Keratinocyte (primary cell): Measurements from ENCODE around the gene NCAPD3. TPM values are rescaled to one million over a fixed set of nuclear protein-coding genes. Genes with fewer than 3 reads are reported as not detected.
"Not testable (repeated sequence)": the region's sequence is repeated elsewhere in the genome, so short reads cannot be mapped to it uniquely, and the experiment has no call there.

Source experiments
- DNase-seq: peaks from one replicate; pipeline ENCODE4 v3.0.0-alpha.2; 2011; ENCODE audit warnings: low read depth, missing footprints, low spot score
- FAIRE-seq: peaks from 2 replicates; lab custom pipeline; 2011; peaks lifted over from hg19 to GRCh38; lab: Jason Lieb, UNC
- H2AFZ ChIP-seq: 2 replicates; pipeline ENCODE4 v1.6.0; 2012; ENCODE audit warnings: low read length, control low read depth, inconsistent platforms; ENCODE audit not compliant: control insufficient read depth
- H3K27ac ChIP-seq: 2 replicates; pipeline ENCODE4 v1.5.1; 2011; ENCODE audit warnings: low read length; ENCODE audit not compliant: control insufficient read depth, insufficient read depth
- H3K27me3 ChIP-seq: 3 replicates; pipeline ENCODE4 v1.6.0; 2011; ENCODE audit warnings: low read length; ENCODE audit not compliant: control insufficient read depth, insufficient read depth; ENCODE audit errors: extremely low read depth
- H3K36me3 ChIP-seq, 2 experiments: 2 replicates in 1 of 2; 3 replicates in 1 of 2; pipeline ENCODE4 v1.5.1; 2011; ENCODE audit warnings: low read length in 2 of 2, mild to moderate bottlenecking in 1 of 2; ENCODE audit not compliant: control insufficient read depth in 2 of 2, insufficient read depth in 2 of 2; ENCODE audit errors: extremely low read depth in 1 of 2
- H3K4me1 ChIP-seq: 3 replicates; pipeline ENCODE4 v1.5.1; 2011; ENCODE audit warnings: low read length; ENCODE audit not compliant: control insufficient read depth, insufficient read depth; ENCODE audit errors: extremely low read depth
- H3K4me2 ChIP-seq: 3 replicates; pipeline ENCODE4 v1.6.0; 2011; ENCODE audit warnings: low read depth, low read length; ENCODE audit not compliant: control insufficient read depth, insufficient read depth; ENCODE audit errors: extremely low read depth
- H3K4me3 ChIP-seq, 3 experiments: fragments of 200-600 bp in 1 of 3; sonication (generic) in 1 of 3; 2 replicates in 2 of 3; 3 replicates in 1 of 3; pipeline ENCODE4 v1.5.1; 2011 to 2016; ENCODE audit warnings: low read length in 3 of 3, mild to moderate bottlenecking in 3 of 3, control low read depth in 2 of 3, inconsistent platforms in 1 of 3, low read depth in 1 of 3, mixed read lengths in 1 of 3, mixed run types in 1 of 3, moderate library complexity in 1 of 3; ENCODE audit not compliant: control insufficient read depth in 2 of 3, insufficient read depth in 2 of 3; ENCODE audit errors: extremely low read depth in 1 of 3
- H3K79me2 ChIP-seq: 2 replicates; pipeline ENCODE4 v1.6.0; 2012; ENCODE audit warnings: low read length; ENCODE audit not compliant: control insufficient read depth, insufficient read depth
- H3K9ac ChIP-seq: 3 replicates; pipeline ENCODE4 v1.6.0; 2011; ENCODE audit warnings: low read length; ENCODE audit not compliant: control insufficient read depth, insufficient read depth; ENCODE audit errors: extremely low read depth
- H3K9me1 ChIP-seq: 3 replicates; pipeline ENCODE4 v1.6.0; 2011; ENCODE audit warnings: low read length; ENCODE audit not compliant: control insufficient read depth, insufficient read depth; ENCODE audit errors: extremely low read depth
- H3K9me3 ChIP-seq: 2 replicates; pipeline ENCODE4 v1.5.1; 2012; ENCODE audit warnings: low read depth, low read length; ENCODE audit not compliant: control insufficient read depth
- H4K20me1 ChIP-seq: 3 replicates; pipeline ENCODE4 v1.6.0; 2011; ENCODE audit warnings: low read length; ENCODE audit not compliant: control insufficient read depth, insufficient read depth; ENCODE audit errors: extremely low read depth
- EZH2 ChIP-seq: IDR thresholded peaks from one replicate; pipeline ENCODE4 v1.6.1; 2012; ENCODE audit warnings: inconsistent platforms, mild to moderate bottlenecking, low read length, moderate library complexity
- dilution Hi-C: fragments of 300-500 bp; cut with MboI; formaldehyde crosslinking; loops from one replicate; pipeline ENCODE4 v1.7.0; 2020; ENCODE audit warnings: low sequenced_read_pairs; ENCODE audit not compliant: extremely low pct_ligation_motif_present
- polyA plus RNA-seq, 5 experiments: library from polyadenylated mRNA; depleted of rRNA in 3 of 5; stranded (reverse) in 3 of 5; stranded (forward) in 1 of 5; unstranded in 1 of 5; fragments of >200 nt; gene quantifications; 1 replicate in 1 of 5; 2 replicates in 3 of 5; 3 replicates in 1 of 5; pipeline versions ENCODE4 v1.2.1 to v1.2.3, GENCODE V29; 2011 to 2012; ENCODE audit warnings: missing spikeins in 2 of 5, low read depth in 1 of 5, low replicate concordance in 1 of 5
- TF ChIP-seq, protein P1 (sequence below), 3 experiments: IDR thresholded peaks in 1 of 3; conservative IDR thresholded peaks in 1 of 3; optimal IDR thresholded peaks in 1 of 3; 2 replicates in 2 of 3; 3 replicates in 1 of 3; pipeline versions ENCODE3 to v1.5.1; 2011; ENCODE audit warnings: low read length in 3 of 3, mild to moderate bottlenecking in 3 of 3, moderate library complexity in 2 of 3, control low read depth in 1 of 3, inconsistent platforms in 1 of 3; ENCODE audit not compliant: insufficient read depth in 2 of 3; ENCODE audit errors: extremely low read depth in 1 of 3

NCAPD3 gene
- polyA plus RNA-seq, 1 donor (not counting 4 experiments of a cell fraction or from before 2014, with no cell fraction given): 23.0 TPM

DNA sequence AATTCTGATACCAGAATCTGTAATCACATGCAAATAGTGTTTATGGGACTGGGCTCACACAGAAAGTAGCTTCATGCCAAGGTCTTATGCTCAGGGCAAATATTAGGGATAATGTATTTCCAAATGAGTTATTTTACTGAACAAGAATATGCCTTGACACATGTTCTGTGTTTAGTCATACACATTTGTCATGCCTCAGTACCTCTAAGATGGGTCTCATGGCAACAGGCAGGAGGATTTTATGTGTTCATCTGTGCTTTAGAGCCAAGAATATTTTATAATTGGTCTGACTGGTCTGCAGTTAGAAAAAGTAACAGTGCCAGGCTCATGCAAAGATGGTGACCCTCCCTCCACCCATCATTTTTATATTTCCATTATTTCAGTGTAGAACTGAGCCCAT, 105.8 kb downstream of the NCAPD3 start:
- peaks cover 36% of the 10 kb centered on the region for H3K4me1 ChIP-seq
- H3K27ac ChIP-seq: no peak overlapping the region
- H3K4me3 ChIP-seq: no peak overlapping the region
- no peak for FAIRE-seq
- H3K4me2 ChIP-seq: no peak overlapping the region
- no peaks in the 10 kb centered on the region for H3K9me3 ChIP-seq
- dilution Hi-C loops: no loop called here
- no peak for DNase-seq
- no peak overlapping the region for H3K9ac ChIP-seq
- no peaks in the 10 kb centered on the region for H3K36me3 ChIP-seq
- H3K79me2 ChIP-seq: no peaks in the 10 kb centered on the region
- no peaks in the 10 kb centered on the region for H4K20me1 ChIP-seq
- no peaks in the 10 kb centered on the region for H3K9me1 ChIP-seq
- no peak overlapping the region for H2AFZ ChIP-seq
- no peaks in the 10 kb centered on the region for H3K27me3 ChIP-seq
- TF ChIP-seq EZH2: no peak
- TF ChIP-seq, protein P1, sequence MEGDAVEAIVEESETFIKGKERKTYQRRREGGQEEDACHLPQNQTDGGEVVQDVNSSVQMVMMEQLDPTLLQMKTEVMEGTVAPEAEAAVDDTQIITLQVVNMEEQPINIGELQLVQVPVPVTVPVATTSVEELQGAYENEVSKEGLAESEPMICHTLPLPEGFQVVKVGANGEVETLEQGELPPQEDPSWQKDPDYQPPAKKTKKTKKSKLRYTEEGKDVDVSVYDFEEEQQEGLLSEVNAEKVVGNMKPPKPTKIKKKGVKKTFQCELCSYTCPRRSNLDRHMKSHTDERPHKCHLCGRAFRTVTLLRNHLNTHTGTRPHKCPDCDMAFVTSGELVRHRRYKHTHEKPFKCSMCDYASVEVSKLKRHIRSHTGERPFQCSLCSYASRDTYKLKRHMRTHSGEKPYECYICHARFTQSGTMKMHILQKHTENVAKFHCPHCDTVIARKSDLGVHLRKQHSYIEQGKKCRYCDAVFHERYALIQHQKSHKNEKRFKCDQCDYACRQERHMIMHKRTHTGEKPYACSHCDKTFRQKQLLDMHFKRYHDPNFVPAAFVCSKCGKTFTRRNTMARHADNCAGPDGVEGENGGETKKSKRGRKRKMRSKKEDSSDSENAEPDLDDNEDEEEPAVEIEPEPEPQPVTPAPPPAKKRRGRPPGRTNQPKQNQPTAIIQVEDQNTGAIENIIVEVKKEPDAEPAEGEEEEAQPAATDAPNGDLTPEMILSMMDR (optimal IDR thresholded peaks at IDR 0.05 in 1 of 3, IDR thresholded peaks at IDR 0.05 in 1 of 3, conservative IDR thresholded peaks at IDR 0.05 in 1 of 3; ENCODE audit: extremely low read depth in 1 of 3, insufficient read depth in 2 of 3, low read length in 3 of 3): no peak

DNA sequence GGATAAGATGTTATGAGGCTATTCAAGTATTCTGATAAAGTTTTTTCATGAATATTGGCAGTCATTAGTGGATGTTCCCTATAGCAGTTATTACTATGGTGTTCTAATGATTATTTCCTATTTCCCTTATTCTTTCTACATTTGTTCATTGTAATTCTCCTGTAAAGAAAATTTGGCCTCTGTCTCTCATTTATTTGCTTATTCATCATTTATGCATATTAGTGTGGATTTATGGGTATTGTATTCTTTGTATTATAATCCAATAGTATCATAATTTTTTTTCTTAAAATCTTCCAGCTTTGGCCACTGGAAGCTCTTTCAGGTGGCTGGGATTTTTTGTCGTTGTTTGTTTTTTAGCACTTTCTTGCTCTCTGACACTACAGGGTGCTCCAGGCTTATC, 107.6 kb downstream of the NCAPD3 start:
- dilution Hi-C loops: no loop called here
- no peak overlapping the region for H2AFZ ChIP-seq
- no peak for FAIRE-seq
- no peak overlapping the region for H3K4me3 ChIP-seq
- H3K27me3 ChIP-seq: no peaks in the 10 kb centered on the region
- peaks cover 30% of the 10 kb centered on the region for H3K4me1 ChIP-seq
- no peak for TF ChIP-seq EZH2
- TF ChIP-seq, protein P1 (optimal IDR thresholded peaks at IDR 0.05 in 1 of 3, IDR thresholded peaks at IDR 0.05 in 1 of 3, conservative IDR thresholded peaks at IDR 0.05 in 1 of 3; ENCODE audit: extremely low read depth in 1 of 3, insufficient read depth in 2 of 3, low read length in 3 of 3): no peak
- H3K4me2 ChIP-seq: no peak overlapping the region
- H4K20me1 ChIP-seq: no peaks in the 10 kb centered on the region
- H3K79me2 ChIP-seq: no peaks in the 10 kb centered on the region
- no peak overlapping the region for H3K9ac ChIP-seq
- H3K9me3 ChIP-seq: no peaks in the 10 kb centered on the region
- DNase-seq: no peak
- no peaks in the 10 kb centered on the region for H3K36me3 ChIP-seq
- H3K27ac ChIP-seq: no peak overlapping the region
- no peaks in the 10 kb centered on the region for H3K9me1 ChIP-seq

DNA sequence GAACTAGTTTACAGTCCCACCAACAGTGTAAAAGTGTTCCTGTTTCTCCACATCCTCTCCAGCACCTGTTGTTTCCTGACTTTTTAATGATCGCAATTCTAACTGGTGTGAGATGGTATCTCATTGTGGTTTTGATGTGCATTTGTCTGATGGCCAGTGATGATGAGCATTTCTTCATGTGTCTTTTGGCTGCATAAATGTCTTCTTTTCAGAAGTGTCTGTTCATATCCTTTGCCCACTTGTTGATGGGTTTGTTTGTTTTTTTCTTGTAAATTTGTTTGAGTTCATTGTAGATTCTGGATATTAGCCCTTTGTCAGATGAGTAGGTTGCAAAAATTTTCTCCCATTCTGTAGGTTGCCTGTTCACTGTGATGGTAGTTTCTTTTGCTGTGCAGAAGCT, 110.0 kb downstream of the NCAPD3 start:
- H4K20me1 ChIP-seq, FAIRE-seq, H3K27me3 ChIP-seq, H3K9me3 ChIP-seq, H3K27ac ChIP-seq, dilution Hi-C loops, H2AFZ ChIP-seq, H3K36me3 ChIP-seq, DNase-seq, H3K79me2 ChIP-seq, H3K4me1 ChIP-seq, H3K9ac ChIP-seq, H3K4me3 ChIP-seq, H3K9me1 ChIP-seq, H3K4me2 ChIP-seq: not testable (repeated sequence)
